NCI-H82 treated with DMSO at 0.1 percent for 48 hours (cell line): ENCODE measurements around the gene GPD1.

Experiments used
- DNase-seq: peaks from one replicate; lab custom pipeline; 2025; ENCODE audit not compliant: unreplicated experiment; lab: John Stamatoyannopoulos, UW

The GPD1 gene

DNA sequence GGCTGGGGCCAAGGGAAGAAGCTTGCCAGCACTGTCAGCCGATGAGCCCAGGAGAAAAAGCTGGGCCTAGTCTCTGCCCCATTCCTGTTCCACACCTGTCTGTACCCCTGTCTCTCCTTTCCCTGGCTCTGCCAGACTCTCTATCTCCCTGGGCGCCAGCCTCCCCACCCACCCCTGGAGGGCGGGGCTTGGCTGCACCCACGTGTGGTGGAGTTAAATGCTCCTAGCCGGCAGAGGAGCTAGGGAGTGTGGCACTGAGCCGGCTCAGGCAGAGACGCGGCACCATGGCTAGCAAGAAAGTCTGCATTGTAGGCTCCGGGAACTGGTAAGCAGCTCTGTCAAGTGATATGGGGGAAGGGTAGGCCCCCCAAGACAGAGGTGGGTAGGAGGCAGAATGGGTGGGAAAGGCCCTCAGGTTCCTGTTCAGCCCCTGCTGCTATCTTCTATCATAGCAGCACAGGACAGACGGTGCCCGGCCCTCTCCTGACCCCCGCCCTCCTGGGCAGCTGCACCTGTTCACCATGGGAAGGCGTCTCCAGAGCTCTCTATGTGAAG is at the start of gene GPD1:
GPD1 (plus strand) TSS at position 242 of the 555 bp plus-strand sequence; CDS start at position 285, 43 bp downstream.
- no peak for DNase-seq

- DNase-seq, result peak; percentile 35
Observed at GRCh38 chr12:50055831-50056638, 47.8 kb upstream of the GPD1 start.

DNA sequence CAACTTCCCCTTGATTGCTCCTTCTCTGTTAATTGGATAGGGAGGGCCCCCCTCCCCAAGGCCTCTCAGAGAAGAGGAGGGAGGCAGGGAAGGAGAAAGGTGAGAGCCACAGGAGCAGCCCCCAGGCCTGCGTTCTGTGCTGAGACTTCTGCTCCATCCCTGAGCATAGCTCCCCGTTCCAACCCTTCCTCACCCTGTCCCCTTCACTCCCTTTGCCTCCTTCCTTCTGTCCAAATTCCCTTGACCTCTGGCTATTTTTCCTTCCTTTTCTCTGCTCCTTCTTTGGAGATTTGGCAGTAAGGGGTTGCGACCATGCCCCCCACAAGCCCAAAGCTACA is 47.2 kb upstream of the GPD1 start:
- no peak for DNase-seq

- peak; percentile 34 for DNase-seq
Observed at GRCh38 chr12:50057000-50057841, 46.6 kb upstream of the GPD1 start, which contains the start of gene ASIC1. ASIC1 (plus strand) TSS chr12:50057596; CDS start chr12:50058767, 1,171 bp downstream.

GRCh38 chr12:50057896-50058670 is 45.7 kb upstream of the GPD1 start:
- no peak for DNase-seq

DNA sequence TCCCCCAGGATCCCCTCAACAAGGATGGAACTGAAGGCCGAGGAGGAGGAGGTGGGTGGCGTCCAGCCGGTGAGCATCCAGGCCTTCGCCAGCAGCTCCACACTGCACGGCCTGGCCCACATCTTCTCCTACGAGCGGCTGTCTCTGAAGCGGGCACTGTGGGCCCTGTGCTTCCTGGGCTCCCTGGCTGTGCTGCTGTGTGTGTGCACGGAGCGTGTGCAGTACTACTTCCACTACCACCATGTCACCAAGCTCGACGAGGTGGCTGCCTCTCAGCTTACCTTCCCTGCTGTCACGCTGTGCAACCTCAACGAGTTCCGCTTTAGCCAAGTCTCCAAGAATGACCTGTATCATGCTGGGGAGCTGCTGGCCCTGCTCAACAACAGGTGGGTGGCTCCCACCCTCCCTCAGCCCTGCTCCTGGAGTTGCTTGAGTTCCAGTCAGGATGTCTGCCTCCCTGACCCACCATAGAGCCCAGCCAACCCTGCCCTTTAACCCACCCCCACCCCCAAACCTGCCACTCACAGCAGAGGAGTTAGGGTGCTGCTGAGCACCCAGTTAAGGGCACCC is 45.0 kb upstream of the GPD1 start:
- no peak for DNase-seq

- DNase-seq, result no peak
Observed at GRCh38 chr12:50059440-50060119, 44.2 kb upstream of the GPD1 start.

DNA sequence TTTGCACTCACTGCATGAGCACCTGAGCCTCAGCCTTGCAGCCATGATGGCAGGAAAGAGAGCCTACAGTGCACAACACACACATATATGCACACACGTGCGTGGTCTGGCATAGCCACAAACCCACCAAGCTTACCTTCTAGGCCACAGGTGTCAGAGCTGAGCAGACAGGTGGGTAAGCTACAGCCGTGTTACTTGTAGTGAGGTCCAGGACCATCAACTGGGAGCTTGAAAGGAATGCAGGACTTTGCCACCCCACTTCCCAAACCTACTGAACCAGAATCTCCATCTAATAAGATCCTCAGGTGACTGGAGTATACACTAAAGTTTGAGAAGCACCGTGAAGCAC is 43.7 kb upstream of the GPD1 start:
- DNase-seq, result no peak

DNA sequence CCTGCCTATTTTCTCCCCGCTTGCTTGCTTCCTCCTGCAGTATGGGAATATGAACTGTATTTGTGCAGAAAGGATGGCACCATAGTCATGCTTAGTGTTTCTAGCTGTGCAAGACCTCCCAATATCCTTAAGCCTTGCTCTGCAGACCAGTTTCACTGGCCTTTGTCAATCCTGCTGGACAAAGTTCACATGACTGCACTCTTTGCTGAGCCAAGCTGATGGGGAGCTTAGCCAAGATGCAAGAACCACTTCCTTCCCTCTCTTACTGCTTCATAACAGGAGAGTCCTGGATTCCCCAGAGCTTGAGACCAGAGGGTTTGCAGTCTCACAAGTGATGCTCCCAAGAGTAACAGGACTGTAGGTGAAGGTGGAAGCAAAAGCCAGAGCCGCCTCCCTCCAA is 42.6 kb upstream of the GPD1 start:
- no peak for DNase-seq

GRCh38 chr12:50061946-50062686 is 41.7 kb upstream of the GPD1 start:
- DNase-seq, result no peak

DNA sequence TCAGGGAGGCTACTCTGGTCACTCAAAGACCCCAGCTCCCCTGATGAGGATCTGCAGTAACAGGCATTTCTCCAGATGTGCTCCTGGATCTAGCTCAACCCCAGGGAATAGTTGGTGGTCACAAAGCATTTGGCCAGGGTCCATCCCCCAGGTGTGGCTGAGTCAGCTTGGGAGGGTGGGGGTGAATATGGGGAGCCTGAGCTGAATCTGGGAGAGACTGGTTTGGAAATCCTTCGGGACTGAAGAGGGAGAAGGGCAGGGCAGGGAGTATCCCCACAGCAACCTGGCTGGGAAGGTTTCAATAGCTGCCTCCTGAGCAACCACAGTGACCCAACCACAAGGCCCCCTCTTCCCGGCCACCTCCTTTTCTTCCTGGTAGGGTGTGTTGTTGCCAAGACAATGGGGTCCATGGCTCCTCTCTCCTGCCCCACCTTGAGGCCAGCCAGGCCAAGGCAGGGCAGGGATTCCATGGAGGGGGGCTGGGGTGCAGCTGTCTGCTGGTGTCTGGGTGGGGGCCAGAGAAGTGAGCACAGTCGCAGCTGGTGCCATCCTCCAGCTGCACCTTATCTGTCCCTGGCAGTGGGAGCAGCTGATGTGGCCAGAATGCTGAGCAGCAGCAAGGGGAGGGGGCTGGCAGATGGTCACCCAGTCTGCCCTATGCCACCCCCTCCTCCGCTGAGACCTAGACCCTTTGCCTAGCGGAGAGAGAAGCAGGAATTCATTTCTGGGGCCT is 40.9 kb upstream of the GPD1 start:
- no peak for DNase-seq

DNA sequence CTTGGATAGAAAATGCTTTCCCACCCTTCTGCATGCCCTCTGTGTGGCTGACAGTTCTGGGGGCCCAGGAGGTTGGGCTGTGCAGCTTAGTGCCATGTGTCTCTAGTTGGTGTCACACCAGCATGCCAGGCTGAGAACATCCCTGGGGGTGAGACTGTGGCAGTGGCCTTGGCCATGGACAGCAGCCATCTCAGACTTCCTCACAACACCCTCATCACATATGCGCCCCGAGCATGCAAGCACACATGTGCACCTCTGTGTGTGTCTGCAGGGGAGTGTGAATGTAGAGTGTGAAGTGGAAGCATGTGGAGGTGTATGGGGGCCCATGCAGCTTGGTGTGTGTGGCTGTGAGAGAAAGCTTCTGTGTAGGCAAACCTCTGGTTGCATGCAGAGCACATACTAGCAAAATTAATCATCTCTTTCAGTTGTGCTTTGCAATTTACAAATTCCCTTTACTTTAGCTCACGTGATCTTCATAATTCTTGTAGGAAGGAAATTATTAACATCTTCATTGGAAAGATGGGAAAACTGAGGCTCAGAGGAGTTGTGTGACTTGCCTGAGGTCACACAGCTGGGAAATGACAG is 38.0 kb upstream of the GPD1 start:
- DNase-seq, result no peak

- DNase-seq, result no peak
Observed at GRCh38 chr12:50066402-50066801, 37.4 kb upstream of the GPD1 start.

GRCh38 chr12:50069069-50069468 is 34.7 kb upstream of the GPD1 start:
- DNase-seq, result no peak

DNA sequence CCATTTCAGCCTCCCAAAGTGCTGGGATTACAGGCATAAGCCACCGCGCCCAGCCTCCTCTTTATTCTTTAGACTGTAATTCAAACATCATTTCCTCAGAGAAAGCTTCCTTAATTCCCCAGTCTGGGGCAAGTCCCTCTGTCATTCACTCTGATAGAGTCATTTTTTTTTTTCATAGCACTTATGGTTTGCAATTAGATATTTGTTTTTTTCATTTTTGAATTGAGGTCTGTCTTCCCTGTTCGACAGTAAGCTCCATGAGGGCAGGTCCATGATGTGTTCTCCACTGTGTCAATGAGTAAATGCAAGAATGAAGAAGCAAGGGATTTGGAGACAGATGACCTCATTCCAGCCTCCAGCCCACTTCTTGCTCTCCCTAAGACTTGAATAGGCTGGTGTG is 34.3 kb upstream of the GPD1 start:
- no peak for DNase-seq

GRCh38 chr12:50070314-50071060 is 33.3 kb upstream of the GPD1 start:
- DNase-seq, result peak; percentile 48

GRCh38 chr12:50072198-50072907 is 31.5 kb upstream of the GPD1 start:
- DNase-seq, result no peak
